Measurements from ENCODE around the gene WWOX.

Gene WWOX

DNA sequence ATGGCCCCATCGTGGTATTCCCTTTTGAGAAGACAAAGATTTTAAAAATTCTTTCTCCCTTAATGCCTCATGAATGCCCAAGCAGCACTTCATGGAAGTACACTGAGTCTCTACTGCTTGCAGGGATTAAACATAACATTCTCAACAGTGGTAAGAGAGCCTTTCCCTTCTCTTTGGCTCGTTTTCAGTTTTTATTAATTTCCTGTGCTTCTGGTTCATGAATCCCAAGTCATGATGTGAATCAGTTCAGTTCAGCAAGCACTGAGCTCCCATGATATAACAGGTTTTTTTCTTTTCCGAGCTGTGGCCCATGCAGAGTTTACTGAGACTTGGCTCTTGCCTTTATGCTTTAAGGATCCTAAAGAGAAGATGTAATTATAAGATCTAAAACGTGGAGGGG, 175.3 kb downstream of the WWOX start:
- H3K4me1 ChIP-seq (ENCODE audit: control insufficient read depth, insufficient read depth, low read length, poor library complexity, severe bottlenecking) = no peaks in the 10 kb centered on the region
- H3K27me3 ChIP-seq (replicated peaks; ENCODE audit: control insufficient read depth, insufficient read depth, low read length, poor library complexity, severe bottlenecking) = no peaks in the 10 kb centered on the region
- no peaks in the 10 kb centered on the region for H3K36me3 ChIP-seq (ENCODE audit: control insufficient read depth, insufficient read depth, low read length)
- DNase-seq = no peak
- no peak overlapping the region for H3K27ac ChIP-seq (ENCODE audit: insufficient read depth, low read length, poor library complexity, severe bottlenecking)
- H3K4me3 ChIP-seq (ENCODE audit: insufficient read depth, low read depth, low read length, poor library complexity, severe bottlenecking) = no peak overlapping the region
- H3K9me3 ChIP-seq (ENCODE audit: control insufficient read depth, low read length) = no peaks in the 10 kb centered on the region

DNA sequence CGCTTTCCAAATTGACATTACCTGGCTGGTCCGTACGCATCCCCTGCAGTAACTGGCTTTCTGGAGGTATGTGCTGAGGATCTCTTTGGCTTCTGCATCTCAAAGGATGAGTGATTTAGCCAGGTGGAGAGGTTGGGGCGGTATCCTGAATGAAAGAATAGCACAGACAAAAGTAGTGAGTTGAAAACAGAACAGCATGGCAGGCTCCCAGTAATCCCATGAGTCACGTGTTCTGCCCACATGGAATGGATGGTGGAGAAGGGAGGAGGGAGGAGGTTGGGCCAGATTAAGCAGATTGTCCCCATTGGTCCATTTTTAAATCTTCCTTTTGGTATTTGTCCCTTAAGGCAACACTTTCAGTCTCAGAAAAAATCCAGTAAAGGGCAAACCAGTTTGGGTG, 176.0 kb downstream of the WWOX start:
- H3K36me3 ChIP-seq (ENCODE audit: control insufficient read depth, insufficient read depth, low read length) = no peaks in the 10 kb centered on the region

DNA sequence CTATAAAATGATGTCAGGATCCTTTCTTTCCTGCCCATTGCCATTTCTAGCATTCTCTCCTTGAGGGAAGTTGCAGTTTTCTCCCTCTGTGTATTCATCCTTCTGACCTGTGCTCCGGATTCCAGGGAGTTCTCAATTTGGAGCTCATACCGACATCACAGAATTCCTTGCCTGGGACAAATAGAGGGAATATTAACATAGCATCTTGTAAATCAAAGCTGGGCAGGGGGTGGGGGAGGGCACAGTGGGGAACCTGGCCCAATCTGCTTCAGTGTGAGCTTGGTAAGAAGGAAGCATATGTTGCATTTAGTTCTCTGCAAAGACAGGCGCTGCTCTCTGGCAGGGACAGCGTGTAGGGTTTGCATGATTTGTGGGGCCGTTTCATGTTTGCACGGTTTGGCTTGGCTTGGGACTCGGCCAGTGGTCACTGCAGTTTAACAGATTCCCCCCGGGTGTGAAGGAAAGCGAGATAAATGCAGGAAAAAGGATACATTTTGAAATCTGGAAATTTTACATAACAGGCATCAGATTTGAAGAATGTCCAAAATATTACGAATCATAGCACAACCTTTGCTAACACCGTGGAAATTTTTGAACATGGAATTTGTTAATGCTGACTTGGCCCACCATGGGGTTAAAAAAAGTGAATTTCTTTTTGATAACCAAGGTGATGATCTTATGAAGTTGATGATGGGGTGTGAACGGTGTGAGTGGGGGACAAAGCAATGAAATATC, 178.0 kb downstream of the WWOX start:
- H3K4me1 ChIP-seq (ENCODE audit: control insufficient read depth, insufficient read depth, low read length, poor library complexity, severe bottlenecking) = no peaks in the 10 kb centered on the region
- no peak overlapping the region for H3K4me3 ChIP-seq (ENCODE audit: insufficient read depth, low read depth, low read length, poor library complexity, severe bottlenecking)
- no peak overlapping the region for H3K27ac ChIP-seq (ENCODE audit: insufficient read depth, low read length, poor library complexity, severe bottlenecking)
- H3K27me3 ChIP-seq (replicated peaks; ENCODE audit: control insufficient read depth, insufficient read depth, low read length, poor library complexity, severe bottlenecking) = no peaks in the 10 kb centered on the region
- no peaks in the 10 kb centered on the region for H3K9me3 ChIP-seq (ENCODE audit: control insufficient read depth, low read length)
- DNase-seq = no peak
- H3K36me3 ChIP-seq (ENCODE audit: control insufficient read depth, insufficient read depth, low read length) = no peaks in the 10 kb centered on the region

More for the DNA sequence above, 176.0 kb downstream of the WWOX start:
- Histone ChIP-seq H3K4me3 (ENCODE audit: insufficient read depth, low read depth, low read length, poor library complexity, severe bottlenecking) (no peak overlapping the region), H3K27ac (ENCODE audit: insufficient read depth, low read length, poor library complexity, severe bottlenecking) (no peak overlapping the region), H3K27me3 (replicated peaks; ENCODE audit: control insufficient read depth, insufficient read depth, low read length, poor library complexity, severe bottlenecking) (no peaks in the 10 kb centered on the region), H3K4me1 (ENCODE audit: control insufficient read depth, insufficient read depth, low read length, poor library complexity, severe bottlenecking) (no peaks in the 10 kb centered on the region), H3K9me3 (ENCODE audit: control insufficient read depth, low read length) (no peaks in the 10 kb centered on the region)
- DNase-seq = no peak

DNA sequence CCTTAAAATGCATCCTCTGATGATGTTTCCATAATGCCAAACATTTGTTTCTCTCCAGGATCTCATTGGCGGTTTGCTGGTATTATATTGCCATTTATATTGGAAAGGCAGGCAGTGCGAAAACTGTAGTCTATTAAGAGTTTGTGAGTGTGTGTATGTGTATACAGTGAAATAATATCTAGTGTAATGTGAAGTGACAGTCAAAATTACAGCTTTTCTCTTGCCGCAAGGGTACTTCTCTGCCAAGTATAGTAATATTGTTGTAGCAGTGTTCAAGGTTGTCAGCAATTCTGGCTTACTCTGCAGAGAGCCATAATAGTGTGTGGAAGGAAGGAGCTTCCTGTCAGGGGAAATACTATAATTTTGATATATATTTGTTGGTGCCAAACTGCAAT, 178.6 kb downstream of the WWOX start:
- no peaks in the 10 kb centered on the region for H3K36me3 ChIP-seq (ENCODE audit: control insufficient read depth, insufficient read depth, low read length)
- no peaks in the 10 kb centered on the region for H3K9me3 ChIP-seq (ENCODE audit: control insufficient read depth, low read length)
- no peak overlapping the region for H3K4me3 ChIP-seq (ENCODE audit: insufficient read depth, low read depth, low read length, poor library complexity, severe bottlenecking)
- DNase-seq = no peak
- H3K4me1 ChIP-seq (ENCODE audit: control insufficient read depth, insufficient read depth, low read length, poor library complexity, severe bottlenecking) = no peaks in the 10 kb centered on the region
- no peaks in the 10 kb centered on the region for H3K27me3 ChIP-seq (replicated peaks; ENCODE audit: control insufficient read depth, insufficient read depth, low read length, poor library complexity, severe bottlenecking)
- no peak overlapping the region for H3K27ac ChIP-seq (ENCODE audit: insufficient read depth, low read length, poor library complexity, severe bottlenecking)

DNA sequence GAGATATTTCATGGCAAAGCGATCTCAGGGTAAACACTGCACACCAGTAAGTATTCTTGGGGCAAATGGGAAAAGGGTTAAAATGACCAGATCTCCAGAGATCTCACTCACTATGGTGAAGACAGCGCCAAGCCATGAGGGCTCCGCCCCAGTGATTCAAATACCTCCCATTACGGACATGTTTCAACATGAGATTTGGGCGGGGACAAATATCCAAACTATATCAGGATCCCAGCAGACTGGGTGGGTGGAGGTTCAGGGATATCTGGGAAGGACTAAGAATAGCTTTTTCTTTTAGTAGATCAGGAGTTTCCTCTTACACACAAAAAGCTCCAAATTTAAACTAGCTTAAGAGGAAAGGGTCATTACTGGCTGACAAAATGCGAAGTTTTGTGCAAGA, 181.7 kb downstream of the WWOX start:
- Histone ChIP-seq H3K9me3 (ENCODE audit: control insufficient read depth, low read length) (no peaks in the 10 kb centered on the region), H3K4me3 (ENCODE audit: insufficient read depth, low read depth, low read length, poor library complexity, severe bottlenecking) (no peak overlapping the region), H3K27me3 (replicated peaks; ENCODE audit: control insufficient read depth, insufficient read depth, low read length, poor library complexity, severe bottlenecking) (no peaks in the 10 kb centered on the region), H3K36me3 (ENCODE audit: control insufficient read depth, insufficient read depth, low read length) (no peaks in the 10 kb centered on the region), H3K27ac (ENCODE audit: insufficient read depth, low read length, poor library complexity, severe bottlenecking) (no peak overlapping the region), H3K4me1 (ENCODE audit: control insufficient read depth, insufficient read depth, low read length, poor library complexity, severe bottlenecking) (no peaks in the 10 kb centered on the region)
- DNase-seq = no peak

DNA sequence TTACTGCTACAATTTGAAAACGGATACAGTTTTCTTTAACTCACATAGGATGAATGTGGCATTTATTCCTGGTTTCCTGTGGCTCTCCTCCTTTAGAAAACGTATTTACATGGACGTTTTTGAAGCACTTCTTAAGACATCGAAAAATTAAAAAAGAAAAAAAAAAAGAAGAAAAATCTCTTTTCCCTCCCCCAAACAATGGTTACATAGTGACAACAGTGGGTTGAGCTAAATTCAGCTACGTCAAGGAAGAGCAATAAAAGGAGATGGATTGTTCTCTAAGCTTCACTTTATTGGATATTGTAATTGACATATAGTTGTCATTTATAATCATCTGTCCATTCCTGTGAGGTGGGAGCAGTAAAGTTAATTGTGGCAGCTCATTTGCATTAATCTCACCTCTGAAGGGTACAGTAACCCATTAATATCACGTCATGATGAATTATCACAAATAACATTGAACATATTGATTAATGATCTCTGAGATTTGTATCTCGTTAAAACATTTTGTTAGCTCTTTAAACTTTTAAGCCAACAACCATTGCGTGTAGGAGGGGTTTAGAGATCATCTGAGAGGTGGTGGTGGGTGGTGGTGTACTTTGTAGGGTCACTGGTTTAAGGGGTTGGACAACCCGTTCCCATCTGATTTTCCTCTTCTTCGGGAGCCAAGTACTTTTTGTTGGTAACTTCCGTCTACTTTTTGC, 184.2 kb downstream of the WWOX start:
- H3K4me3 ChIP-seq (ENCODE audit: insufficient read depth, low read depth, low read length, poor library complexity, severe bottlenecking) = no peak overlapping the region
- H3K36me3 ChIP-seq (ENCODE audit: control insufficient read depth, insufficient read depth, low read length) = no peaks in the 10 kb centered on the region
- H3K27me3 ChIP-seq (replicated peaks; ENCODE audit: control insufficient read depth, insufficient read depth, low read length, poor library complexity, severe bottlenecking) = no peaks in the 10 kb centered on the region
- no peaks in the 10 kb centered on the region for H3K9me3 ChIP-seq (ENCODE audit: control insufficient read depth, low read length)
- H3K4me1 ChIP-seq (ENCODE audit: control insufficient read depth, insufficient read depth, low read length, poor library complexity, severe bottlenecking) = no peaks in the 10 kb centered on the region
- H3K27ac ChIP-seq (ENCODE audit: insufficient read depth, low read length, poor library complexity, severe bottlenecking) = no peak overlapping the region
- no peak for DNase-seq

DNA sequence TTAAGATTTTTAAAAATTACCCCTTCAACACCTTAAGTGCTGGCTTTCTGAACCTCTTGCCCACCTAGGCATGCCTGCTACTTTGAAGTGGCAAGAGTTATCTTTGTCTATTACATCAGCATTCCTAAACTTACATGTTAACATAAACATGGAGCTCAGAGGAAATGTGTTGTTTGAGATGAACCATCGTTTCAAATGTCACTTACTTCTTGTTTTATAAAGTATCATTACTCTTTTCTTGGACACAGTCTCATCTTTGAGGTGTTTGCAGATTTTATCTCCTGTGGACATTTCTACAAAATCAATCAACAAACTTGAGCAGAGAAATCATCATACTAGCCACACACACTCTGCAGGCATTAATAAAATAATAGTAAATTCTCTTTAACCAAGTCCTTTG, 184.9 kb downstream of the WWOX start:
- Histone ChIP-seq H3K4me1 (ENCODE audit: control insufficient read depth, insufficient read depth, low read length, poor library complexity, severe bottlenecking) (no peaks in the 10 kb centered on the region), H3K36me3 (ENCODE audit: control insufficient read depth, insufficient read depth, low read length) (no peaks in the 10 kb centered on the region), H3K4me3 (ENCODE audit: insufficient read depth, low read depth, low read length, poor library complexity, severe bottlenecking) (no peak overlapping the region), H3K27ac (ENCODE audit: insufficient read depth, low read length, poor library complexity, severe bottlenecking) (no peak overlapping the region), H3K9me3 (ENCODE audit: control insufficient read depth, low read length) (no peaks in the 10 kb centered on the region), H3K27me3 (replicated peaks; ENCODE audit: control insufficient read depth, insufficient read depth, low read length, poor library complexity, severe bottlenecking) (no peaks in the 10 kb centered on the region)
- no peak for DNase-seq

DNA sequence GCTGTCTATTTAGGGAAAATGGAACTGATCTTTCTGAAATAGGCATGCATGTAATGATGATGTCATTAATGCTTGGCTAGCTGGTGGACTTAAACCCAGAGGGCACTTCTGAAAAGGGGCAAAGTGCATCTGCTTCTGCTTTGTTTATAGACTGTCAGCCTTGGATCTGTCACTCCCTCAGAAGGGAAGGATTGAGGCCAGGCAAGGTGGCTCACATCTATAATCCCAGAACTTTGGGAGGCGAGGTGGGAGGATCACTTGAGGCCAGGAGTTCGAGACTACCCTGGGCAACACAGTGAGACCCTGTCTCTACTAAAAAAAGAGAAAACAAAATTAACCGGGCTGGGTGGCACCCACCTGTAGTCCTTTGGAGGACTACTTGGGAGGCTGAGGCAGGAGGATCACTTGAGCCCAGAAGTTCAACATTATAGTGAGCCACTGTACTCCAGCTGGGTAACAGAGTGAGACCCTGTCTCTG, 185.5 kb downstream of the WWOX start:
- no peak overlapping the region for H3K4me3 ChIP-seq (ENCODE audit: insufficient read depth, low read depth, low read length, poor library complexity, severe bottlenecking)
- no peak for DNase-seq
- H3K27ac ChIP-seq (ENCODE audit: insufficient read depth, low read length, poor library complexity, severe bottlenecking) = no peak overlapping the region
- H3K9me3 ChIP-seq (ENCODE audit: control insufficient read depth, low read length) = no peaks in the 10 kb centered on the region
- no peaks in the 10 kb centered on the region for H3K36me3 ChIP-seq (ENCODE audit: control insufficient read depth, insufficient read depth, low read length)
- no peaks in the 10 kb centered on the region for H3K27me3 ChIP-seq (replicated peaks; ENCODE audit: control insufficient read depth, insufficient read depth, low read length, poor library complexity, severe bottlenecking)
- H3K4me1 ChIP-seq (ENCODE audit: control insufficient read depth, insufficient read depth, low read length, poor library complexity, severe bottlenecking) = no peaks in the 10 kb centered on the region

DNA sequence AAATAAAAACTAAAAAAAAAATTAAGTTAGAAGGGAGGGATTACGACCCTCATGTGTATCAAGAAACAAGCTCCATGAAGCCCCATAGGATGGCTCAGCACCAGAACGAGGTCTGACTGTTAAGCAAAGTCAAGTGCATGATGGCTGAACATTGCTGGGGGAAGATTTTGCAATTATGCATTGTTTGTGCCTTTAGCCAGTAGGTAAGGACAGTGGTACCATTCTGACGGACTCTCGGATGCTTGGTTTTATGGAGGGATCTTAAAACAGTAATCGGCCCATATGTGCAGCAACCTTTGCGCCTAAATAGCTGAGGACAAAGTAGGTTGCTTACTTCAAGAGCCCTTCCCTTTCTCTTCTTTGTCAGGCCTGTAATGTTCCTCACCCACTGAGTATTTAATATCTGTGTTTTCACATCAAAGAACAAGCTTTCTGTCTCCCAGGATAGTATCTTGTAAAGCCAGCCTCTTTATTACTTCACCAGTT, 186.0 kb downstream of the WWOX start:
- no peak for DNase-seq
- Histone ChIP-seq H3K27me3 (replicated peaks; ENCODE audit: control insufficient read depth, insufficient read depth, low read length, poor library complexity, severe bottlenecking) (no peaks in the 10 kb centered on the region), H3K27ac (ENCODE audit: insufficient read depth, low read length, poor library complexity, severe bottlenecking) (no peak overlapping the region), H3K4me1 (ENCODE audit: control insufficient read depth, insufficient read depth, low read length, poor library complexity, severe bottlenecking) (no peaks in the 10 kb centered on the region), H3K9me3 (ENCODE audit: control insufficient read depth, low read length) (no peaks in the 10 kb centered on the region), H3K4me3 (ENCODE audit: insufficient read depth, low read depth, low read length, poor library complexity, severe bottlenecking) (no peak overlapping the region), H3K36me3 (ENCODE audit: control insufficient read depth, insufficient read depth, low read length) (no peaks in the 10 kb centered on the region)

DNA sequence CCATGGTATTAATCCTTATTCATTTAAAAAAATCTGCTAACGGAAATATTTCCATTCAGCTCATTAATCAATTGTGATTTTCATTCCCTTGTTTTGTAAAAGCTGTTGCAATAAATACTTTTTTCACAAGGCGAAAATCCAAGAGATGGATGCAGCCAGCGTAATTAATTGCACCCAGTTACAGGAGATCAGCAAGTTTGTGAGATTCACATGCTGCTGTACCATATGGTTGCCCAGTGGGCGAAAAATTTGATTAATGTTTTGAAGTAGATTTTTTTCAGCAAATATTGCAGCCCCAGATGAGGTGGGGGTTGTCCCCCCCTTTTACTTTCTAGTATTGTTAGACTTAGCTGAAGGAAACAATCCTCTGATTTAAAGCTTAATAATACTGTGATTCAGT, 186.6 kb downstream of the WWOX start:
- Histone ChIP-seq H3K36me3 (ENCODE audit: control insufficient read depth, insufficient read depth, low read length) (no peaks in the 10 kb centered on the region), H3K4me1 (ENCODE audit: control insufficient read depth, insufficient read depth, low read length, poor library complexity, severe bottlenecking) (no peaks in the 10 kb centered on the region), H3K9me3 (ENCODE audit: control insufficient read depth, low read length) (no peaks in the 10 kb centered on the region), H3K27me3 (replicated peaks; ENCODE audit: control insufficient read depth, insufficient read depth, low read length, poor library complexity, severe bottlenecking) (no peaks in the 10 kb centered on the region), H3K27ac (ENCODE audit: insufficient read depth, low read length, poor library complexity, severe bottlenecking) (no peak overlapping the region), H3K4me3 (ENCODE audit: insufficient read depth, low read depth, low read length, poor library complexity, severe bottlenecking) (no peak overlapping the region)
- DNase-seq = no peak
